ENCODE results near the gene CAPN12.
"Not testable (repeated sequence)": the region's sequence is repeated elsewhere in the genome, so short reads cannot be mapped to it uniquely, and the experiment has no call there.

CAPN12 gene

DNA sequence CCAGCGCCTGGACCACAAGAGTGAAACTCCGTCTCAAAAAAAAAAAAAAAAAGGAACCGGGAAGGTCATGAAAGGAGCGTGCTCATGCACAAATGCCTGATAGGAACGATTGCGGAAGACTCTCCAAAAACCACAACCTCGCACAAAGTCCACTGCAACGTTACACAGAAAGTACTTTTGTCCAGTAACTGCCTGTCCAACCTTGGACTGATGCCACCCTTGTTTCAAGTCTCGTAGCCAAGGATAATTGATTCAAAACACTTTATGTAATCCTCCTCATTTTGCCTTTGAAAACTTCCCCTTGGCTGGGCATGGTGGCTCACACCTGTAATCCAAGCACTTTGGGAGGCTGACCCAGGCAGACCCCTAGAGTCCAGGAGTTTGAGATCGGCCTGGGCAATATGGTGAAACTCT, 15.3 kb upstream of the CAPN12 start:
- Mint-ChIP-seq H3K9me3 (no peaks in the 10 kb centered on the region), H3K27ac (no peak overlapping the region), H3K4me3 (no peak overlapping the region), H3K27me3 (ENCODE audit: low read depth) (no peaks in the 10 kb centered on the region), H3K4me1 (ENCODE audit: low read depth) (no peaks in the 10 kb centered on the region), H3K36me3 (ENCODE audit: low read depth) (no peaks in the 10 kb centered on the region)

DNA sequence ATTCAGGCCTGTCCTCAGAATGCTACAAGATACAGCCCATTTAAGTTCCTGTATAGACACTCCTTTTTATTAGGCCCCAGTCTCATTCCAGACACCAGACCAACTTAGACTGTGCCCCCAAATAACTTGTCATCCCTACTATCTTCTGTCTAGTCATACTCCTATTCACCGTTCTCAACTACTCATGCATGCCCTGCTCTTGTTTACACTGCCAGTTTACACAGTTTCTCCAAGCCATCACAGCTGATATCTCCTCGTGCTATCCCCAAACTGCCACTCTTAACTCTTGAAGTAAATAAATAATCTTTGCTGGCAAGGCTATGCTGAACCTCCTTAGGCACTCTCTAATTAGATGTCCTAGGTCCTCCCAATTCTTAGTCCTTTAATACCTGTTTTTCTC, 9.9 kb upstream of the CAPN12 start:
- H3K36me3 Mint-ChIP-seq (ENCODE audit: low read depth); H3K9me3 Mint-ChIP-seq; H3K4me3 Mint-ChIP-seq; H3K27me3 Mint-ChIP-seq (ENCODE audit: low read depth); H3K27ac Mint-ChIP-seq; H3K4me1 Mint-ChIP-seq (ENCODE audit: low read depth): not testable (repeated sequence)

DNA sequence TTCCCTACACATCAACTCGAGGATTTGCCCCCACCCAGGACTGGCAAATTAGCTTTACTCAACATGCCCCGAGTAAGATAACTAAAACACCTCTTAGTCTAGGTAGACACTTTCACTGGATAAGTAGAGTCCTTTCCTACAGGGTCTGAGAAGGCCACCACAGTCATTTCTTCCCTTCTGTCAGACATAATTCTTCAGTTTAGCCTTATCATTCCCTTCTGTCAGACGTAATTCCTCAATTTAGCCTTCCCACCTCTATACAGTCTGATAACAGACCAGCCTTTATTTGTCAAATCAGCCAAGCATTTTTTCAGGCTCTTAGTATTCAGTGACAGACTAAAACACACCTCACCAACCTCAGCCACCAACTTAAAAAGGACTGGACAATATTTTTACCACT, 9.5 kb upstream of the CAPN12 start:
- not testable (repeated sequence) for H3K36me3 Mint-ChIP-seq (ENCODE audit: low read depth); H3K4me3 Mint-ChIP-seq; H3K27ac Mint-ChIP-seq; H3K4me1 Mint-ChIP-seq (ENCODE audit: low read depth); H3K27me3 Mint-ChIP-seq (ENCODE audit: low read depth); H3K9me3 Mint-ChIP-seq

DNA sequence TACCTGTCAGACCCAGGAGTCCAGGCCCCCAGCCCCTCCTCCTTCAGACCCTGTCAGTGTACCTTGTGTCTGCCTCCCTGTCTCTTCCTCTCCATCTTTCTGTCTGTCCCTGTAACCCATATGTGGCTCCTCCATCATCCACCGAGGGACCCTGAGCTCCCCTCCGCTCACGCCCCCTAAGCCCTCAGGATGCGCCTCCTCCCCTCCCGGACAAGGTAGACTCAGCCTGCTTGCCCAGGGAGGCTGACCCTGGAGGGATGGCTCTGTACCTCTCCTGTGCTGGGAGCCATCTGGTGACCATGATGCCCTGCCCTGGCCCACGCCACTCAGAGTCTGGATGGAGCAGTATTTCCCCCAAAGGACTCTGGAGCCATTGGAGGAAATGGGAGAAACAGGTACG, 1.0 kb upstream of the CAPN12 start:
- H3K9me3 Mint-ChIP-seq = no peaks in the 10 kb centered on the region
- H3K27me3 Mint-ChIP-seq (ENCODE audit: low read depth) = no peaks in the 10 kb centered on the region
- H3K36me3 Mint-ChIP-seq (ENCODE audit: low read depth) = no peaks in the 10 kb centered on the region
- no peak overlapping the region for H3K27ac Mint-ChIP-seq
- H3K4me3 Mint-ChIP-seq = no peak overlapping the region
- no peaks in the 10 kb centered on the region for H3K4me1 Mint-ChIP-seq (ENCODE audit: low read depth)

DNA sequence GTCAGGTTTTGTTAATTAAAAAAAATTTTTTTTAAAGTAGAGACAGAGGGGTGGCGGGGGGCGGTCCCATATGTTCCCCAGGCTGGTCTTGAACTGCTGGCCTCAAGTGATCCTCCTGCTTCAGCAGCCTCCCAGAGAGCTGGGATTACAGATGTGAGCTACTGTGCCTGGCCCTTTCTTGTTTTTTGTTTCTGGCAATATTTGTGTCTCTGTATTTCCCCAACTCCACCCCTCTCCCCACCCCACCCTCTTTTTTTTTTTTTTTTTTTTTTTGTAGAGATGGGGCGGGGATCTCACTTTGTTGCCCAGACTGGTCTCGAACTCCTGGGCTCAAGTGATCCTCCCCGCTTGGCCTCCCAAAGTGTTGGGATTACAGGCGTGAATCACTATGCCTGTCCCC, 600 bp upstream of the CAPN12 start:
- Mint-ChIP-seq H3K36me3 (ENCODE audit: low read depth) (no peaks in the 10 kb centered on the region), H3K27me3 (ENCODE audit: low read depth) (no peaks in the 10 kb centered on the region), H3K9me3 (no peaks in the 10 kb centered on the region), H3K4me3 (no peak overlapping the region), H3K27ac (no peak overlapping the region), H3K4me1 (ENCODE audit: low read depth) (no peaks in the 10 kb centered on the region)

DNA sequence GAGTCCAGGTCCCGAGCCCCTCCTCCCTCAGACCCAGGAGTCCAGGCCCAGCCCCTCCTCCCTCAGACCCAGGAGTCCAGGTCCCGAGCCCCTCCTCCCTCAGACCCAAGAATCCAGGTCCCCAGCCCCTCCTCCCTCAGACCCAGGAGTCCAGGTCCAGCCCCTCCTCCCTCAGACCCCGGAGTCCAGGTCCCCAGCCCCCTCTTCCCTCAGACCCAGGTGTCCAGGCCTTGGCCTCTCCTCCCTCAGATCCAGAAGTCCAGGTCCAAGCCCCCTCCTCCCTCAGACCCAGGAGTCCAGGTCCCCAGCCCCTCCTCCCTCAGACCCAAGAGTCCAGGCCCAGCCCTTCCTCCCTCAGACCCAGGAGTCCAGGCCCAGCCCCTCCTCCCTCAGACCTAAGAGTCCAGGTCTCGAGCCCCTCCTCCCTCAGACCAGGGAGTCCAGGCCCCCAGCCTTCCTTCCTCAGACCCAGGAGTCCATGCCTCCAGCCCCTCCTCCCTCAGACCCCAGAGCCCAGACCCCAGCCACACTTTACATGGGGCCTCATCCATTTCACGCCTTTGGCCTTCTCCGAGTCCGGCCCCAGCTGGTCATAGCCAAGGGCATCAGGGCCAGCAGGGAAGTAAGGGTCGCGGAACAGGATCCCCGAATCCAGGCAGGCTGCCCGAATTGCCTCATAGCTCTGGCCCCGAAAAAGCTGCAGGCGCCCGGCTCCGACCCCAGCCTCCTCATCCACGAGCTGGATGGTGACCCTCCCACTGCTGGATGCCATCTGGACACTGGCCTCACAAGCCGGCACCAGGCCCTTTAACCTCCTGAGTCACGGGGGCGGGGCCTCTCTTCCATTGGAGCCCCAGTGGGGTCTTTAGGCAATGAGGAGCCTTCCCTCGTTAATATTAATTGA, 628 bp downstream of the CAPN12 start:
- H3K27ac Mint-ChIP-seq = no peak overlapping the region
- H3K4me3 Mint-ChIP-seq = no peak overlapping the region
- no peaks in the 10 kb centered on the region for H3K4me1 Mint-ChIP-seq (ENCODE audit: low read depth)
- no peaks in the 10 kb centered on the region for H3K9me3 Mint-ChIP-seq
- no peaks in the 10 kb centered on the region for H3K27me3 Mint-ChIP-seq (ENCODE audit: low read depth)
- no peaks in the 10 kb centered on the region for H3K36me3 Mint-ChIP-seq (ENCODE audit: low read depth)

DNA sequence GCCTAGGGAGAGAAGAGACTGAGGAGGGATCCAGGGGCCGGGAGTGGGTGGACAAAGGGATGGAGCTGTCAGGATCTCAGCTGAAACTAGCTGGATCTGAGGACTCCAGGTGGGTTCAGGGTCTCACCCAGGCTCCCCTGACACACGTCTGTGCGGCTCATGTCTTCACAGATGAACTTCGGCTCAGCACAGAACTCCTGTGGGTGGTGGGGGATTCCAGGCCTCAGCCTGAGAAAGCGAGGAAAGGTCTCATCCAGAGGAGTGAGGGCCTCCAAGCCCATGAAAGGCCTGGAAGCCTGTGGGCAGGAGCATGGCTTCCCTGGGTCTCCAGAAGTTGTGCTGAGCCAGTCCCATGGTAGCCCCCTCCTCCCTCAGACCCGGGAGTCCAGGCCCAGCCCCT, 1.4 kb downstream of the CAPN12 start:
- no peak overlapping the region for H3K27ac Mint-ChIP-seq
- H3K4me3 Mint-ChIP-seq = no peak overlapping the region
- no peaks in the 10 kb centered on the region for H3K9me3 Mint-ChIP-seq
- peaks cover under 1% of the 10 kb centered on the region for H3K4me1 Mint-ChIP-seq (ENCODE audit: low read depth)
- H3K27me3 Mint-ChIP-seq (ENCODE audit: low read depth) = peaks cover 2% of the 10 kb centered on the region
- no peaks in the 10 kb centered on the region for H3K36me3 Mint-ChIP-seq (ENCODE audit: low read depth)

DNA sequence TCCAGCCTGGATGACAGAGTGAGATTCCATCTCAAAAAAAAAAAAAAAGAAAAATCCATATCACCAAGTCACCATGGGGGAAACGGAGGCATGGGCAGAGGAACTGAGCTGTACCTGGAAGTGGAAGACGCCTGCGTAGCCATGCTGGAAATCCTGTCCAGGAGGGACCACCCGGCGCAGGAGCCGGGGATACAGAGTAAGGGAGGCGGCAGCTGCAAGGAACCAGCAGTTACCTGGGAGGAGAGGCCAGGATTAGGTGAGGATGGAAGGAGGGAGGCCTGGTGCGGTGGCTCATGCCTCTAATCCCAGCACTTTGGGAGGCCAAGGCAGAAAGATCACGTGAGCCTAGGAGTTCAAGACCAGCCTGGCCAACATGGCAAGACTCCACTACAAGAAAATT, 2.0 kb downstream of the CAPN12 start:
- Mint-ChIP-seq H3K27me3 (ENCODE audit: low read depth) (peaks cover 7% of the 10 kb centered on the region), H3K36me3 (ENCODE audit: low read depth) (peaks cover 2% of the 10 kb centered on the region), H3K4me1 (ENCODE audit: low read depth) (peaks cover 3% of the 10 kb centered on the region), H3K9me3 (no peaks in the 10 kb centered on the region), H3K27ac (no peak overlapping the region), H3K4me3 (no peak overlapping the region)

DNA sequence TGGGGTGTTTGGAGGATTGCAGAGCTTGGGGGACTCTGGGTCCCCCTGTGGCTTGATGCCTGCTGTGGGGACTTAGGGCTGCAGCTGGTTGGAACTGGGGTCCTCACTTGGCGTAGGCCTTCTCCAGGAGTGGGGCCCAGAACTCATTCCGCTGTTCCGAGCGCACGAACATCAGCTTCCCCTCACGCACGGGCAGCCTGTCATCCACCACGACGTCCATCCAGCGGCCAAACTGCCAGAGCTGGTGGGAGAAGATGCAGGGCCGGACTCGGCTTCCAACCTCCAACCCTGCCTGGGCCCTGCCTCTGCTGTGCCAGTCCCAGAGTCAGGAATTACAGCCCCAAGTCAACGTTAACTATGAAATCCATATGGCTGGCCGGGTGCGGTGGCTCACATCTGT, 2.6 kb downstream of the CAPN12 start:
- Mint-ChIP-seq H3K27me3 (ENCODE audit: low read depth) (peaks cover 8% of the 10 kb centered on the region), H3K4me3 (no peak overlapping the region), H3K36me3 (ENCODE audit: low read depth) (peaks cover 2% of the 10 kb centered on the region), H3K9me3 (no peaks in the 10 kb centered on the region), H3K27ac (no peak overlapping the region), H3K4me1 (ENCODE audit: low read depth) (peaks cover 4% of the 10 kb centered on the region)

DNA sequence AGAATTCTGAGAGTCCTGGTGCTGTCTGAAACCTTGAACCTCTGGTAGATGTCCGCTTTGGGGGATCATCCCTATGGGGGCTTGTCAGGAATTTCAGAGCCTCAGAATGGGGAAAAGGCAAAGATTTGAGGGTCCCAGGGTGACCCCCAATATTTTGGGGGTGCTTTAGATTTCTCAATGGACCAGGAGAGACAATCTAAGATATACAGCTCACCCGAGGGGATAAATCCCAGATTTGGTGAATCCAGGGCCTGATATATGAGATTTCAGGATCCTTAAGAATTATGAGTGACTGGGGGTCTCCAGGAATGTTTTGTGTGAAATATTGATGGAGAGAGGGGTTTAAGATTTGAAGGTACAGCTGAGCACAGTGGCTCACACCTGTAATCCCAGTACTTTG, 3.3 kb downstream of the CAPN12 start:
- Mint-ChIP-seq H3K27ac (no peak overlapping the region), H3K36me3 (ENCODE audit: low read depth) (peaks cover 2% of the 10 kb centered on the region), H3K4me3 (no peak overlapping the region), H3K4me1 (ENCODE audit: low read depth) (peaks cover 7% of the 10 kb centered on the region), H3K9me3 (no peaks in the 10 kb centered on the region), H3K27me3 (ENCODE audit: low read depth) (peaks cover 11% of the 10 kb centered on the region)

DNA sequence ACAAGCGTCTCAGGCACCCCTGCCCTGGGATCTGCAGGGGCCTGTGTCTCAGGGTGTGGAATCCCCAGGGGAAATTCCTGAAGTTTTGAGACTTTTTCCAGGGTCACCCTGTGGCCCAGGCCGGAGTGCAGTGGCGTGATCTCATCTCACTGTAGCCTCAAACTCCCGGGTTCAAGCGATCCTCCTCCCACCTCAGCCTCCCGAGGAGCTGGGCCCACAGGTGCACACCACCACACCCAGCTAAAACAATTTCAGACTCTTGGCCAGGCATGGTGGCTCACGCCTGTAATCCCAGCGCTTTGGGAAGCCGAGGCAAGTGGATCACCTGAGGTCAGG, 4.0 kb downstream of the CAPN12 start:
- Mint-ChIP-seq H3K27ac (no peak overlapping the region), H3K4me3 (no peak overlapping the region), H3K9me3 (no peaks in the 10 kb centered on the region), H3K36me3 (ENCODE audit: low read depth) (peaks cover 2% of the 10 kb centered on the region), H3K27me3 (ENCODE audit: low read depth) (peaks cover 11% of the 10 kb centered on the region), H3K4me1 (ENCODE audit: low read depth) (peaks cover 7% of the 10 kb centered on the region)

DNA sequence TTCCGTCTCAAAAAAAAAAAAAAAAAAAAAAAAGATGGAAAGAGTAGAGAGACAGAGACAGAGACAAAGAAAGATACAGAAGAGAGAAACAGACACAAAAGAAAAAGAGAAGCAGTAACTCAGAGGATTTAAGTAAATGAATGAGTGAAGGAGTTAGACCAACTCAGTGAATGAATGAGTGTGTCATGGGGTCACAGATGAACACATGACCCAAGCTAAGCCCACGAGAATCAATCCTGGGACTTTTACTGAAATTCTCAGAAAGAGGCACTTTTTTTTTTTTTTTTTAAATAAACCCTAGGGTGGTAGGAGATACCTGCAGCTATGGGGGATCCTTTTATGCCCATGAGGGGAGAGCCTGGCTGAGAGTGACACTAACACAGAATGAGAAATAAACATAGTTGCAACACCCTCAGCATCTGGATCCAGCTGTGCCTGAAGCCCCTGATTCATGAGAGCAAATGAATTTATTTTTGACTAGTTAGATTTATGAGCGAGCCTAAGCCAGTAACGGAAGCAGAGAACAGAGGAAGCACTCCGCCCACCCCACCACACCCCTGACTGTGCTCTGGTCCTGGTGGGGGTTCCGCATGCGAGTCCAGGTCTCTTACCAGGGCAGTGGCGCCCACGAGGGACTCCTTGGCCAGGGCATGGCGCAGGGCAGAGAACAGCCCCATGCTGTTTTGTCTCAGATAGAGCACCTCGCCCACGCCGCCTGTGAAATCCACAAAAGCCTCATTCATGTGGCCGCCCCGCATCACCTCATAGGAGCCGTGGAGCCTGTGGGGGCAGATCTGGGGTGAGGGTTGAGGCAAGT, 4.6 kb downstream of the CAPN12 start:
- Mint-ChIP-seq H3K36me3 (ENCODE audit: low read depth) (peaks cover 2% of the 10 kb centered on the region), H3K4me1 (ENCODE audit: low read depth) (peaks cover 11% of the 10 kb centered on the region), H3K27me3 (ENCODE audit: low read depth) (peaks cover 11% of the 10 kb centered on the region), H3K4me3 (no peak overlapping the region), H3K27ac (no peak overlapping the region), H3K9me3 (no peaks in the 10 kb centered on the region)

DNA sequence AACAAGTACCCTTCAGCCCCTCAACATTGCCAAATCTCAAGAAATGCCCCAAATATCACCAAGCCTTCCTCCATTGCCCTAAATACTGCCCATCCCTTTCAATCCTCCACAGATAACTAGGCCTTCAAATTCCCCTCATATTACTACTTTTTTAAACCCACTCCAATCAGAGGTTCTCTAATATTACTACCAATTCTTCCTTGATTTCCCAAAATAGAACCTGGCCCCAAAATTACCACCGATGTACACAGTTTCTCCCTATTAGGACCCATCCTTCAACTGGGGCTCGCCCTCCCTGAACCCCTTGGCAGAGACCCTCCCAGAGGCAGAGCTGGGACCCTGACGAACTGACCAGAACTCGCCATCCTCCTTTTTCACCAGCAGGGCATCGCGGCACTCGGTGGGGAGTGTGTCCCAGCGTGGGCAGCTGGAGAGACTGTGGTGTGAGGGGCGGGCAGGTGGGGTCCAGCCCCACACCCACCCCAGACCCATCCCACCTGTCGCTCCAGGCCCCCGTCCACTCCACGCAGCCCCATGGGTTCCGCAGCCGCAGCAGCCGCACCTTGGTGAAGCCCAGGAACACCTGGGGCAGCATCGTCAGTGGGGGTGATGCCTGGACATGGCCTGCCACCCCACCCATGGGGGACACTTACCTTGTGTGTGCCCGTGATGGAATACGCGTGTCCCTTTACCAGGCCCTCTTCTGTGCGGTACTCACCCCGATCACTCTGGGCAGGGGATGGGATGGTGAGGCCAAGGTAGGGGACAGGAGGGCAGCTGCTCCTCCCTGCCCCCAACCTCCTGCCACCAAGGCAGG, 6.1 kb downstream of the CAPN12 start:
- H3K27me3 Mint-ChIP-seq (ENCODE audit: low read depth) = peaks cover 11% of the 10 kb centered on the region
- H3K4me3 Mint-ChIP-seq = peak overlapping the region; percentile 47
- H3K36me3 Mint-ChIP-seq (ENCODE audit: low read depth) = peaks cover 2% of the 10 kb centered on the region
- peaks cover 21% of the 10 kb centered on the region for H3K4me1 Mint-ChIP-seq (ENCODE audit: low read depth)
- H3K27ac Mint-ChIP-seq = no peak overlapping the region
- no peaks in the 10 kb centered on the region for H3K9me3 Mint-ChIP-seq

DNA sequence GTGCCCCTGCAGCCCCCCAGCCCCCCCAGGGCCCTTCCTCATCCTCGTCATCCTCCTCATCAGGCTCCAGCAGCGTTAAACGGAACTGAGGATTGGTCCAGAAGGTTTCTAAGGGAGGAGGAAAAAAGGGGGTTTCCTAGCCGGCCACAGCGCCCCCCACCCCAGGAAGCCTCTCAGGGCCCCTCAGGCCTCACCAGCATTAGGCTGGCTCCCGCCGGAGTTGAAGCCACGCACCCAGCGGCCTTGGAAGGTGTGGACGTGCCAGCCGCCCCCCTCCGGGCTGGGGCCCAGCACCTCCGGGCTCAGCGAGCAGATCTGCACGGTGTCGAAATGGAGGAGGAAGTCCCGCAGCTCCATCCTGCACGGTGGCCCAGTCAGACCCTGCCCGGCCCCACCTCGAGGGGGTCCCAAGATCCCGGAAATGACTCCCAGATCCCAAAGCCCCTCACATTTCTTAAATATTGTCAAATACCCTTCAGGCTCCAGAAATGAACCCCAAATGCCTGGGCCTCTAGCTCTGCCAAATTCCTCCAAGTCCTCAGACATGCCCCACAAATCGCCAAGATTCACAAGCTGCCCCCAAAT, 6.9 kb downstream of the CAPN12 start:
- H3K27me3 Mint-ChIP-seq (ENCODE audit: low read depth) = peaks cover 11% of the 10 kb centered on the region
- peaks cover 21% of the 10 kb centered on the region for H3K4me1 Mint-ChIP-seq (ENCODE audit: low read depth)
- H3K9me3 Mint-ChIP-seq = no peaks in the 10 kb centered on the region
- H3K4me3 Mint-ChIP-seq = peak overlapping the region; percentile 47
- H3K36me3 Mint-ChIP-seq (ENCODE audit: low read depth) = peaks cover 2% of the 10 kb centered on the region
- H3K27ac Mint-ChIP-seq = no peak overlapping the region

All from T-helper 1 cell treated with Interleukin-12 subunit alpha and Interleukin-12 subunit beta and Interleukin-4 antibody, amounts not matched to agents 30 μg/mL and 1 μg/mL, for 36 hours (primary cell).